ENCODE data around the gene DAAM1.

DAAM1 gene

DNA sequence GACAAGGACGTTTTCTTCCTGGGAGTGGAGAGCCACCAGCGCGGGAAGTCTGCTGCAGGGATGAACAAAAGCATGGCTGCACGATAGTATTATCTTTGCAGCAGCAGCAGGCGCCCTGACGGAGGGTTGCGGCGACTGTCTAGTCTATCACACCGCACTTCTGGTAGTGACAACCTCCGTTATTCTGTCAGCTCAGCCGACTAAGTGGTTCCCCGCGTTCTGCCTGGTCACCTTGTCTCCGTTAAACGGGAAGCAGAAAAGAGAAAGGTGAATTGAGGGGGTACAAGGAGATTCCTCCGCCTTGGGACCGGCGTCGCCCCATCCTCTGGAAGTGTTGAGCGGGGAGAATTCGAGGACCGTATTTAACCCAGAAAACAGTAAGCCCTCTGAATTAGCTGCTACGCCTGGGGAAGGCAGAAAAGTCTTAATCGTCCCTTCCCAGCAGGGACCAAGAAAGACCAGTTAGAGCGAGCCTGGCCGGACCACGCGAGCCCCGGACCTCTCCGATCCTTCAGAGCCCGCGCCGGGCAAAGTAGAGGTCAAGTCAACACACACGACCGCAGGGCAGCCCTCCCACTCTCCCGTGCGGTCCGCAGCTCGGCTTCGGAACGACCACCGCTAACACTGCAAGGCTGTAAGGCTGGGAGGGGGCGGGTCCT is 536 bp upstream of the DAAM1 start:
- DNase-seq (ENCODE audit: low read depth, low spot score) = no peak

DNA sequence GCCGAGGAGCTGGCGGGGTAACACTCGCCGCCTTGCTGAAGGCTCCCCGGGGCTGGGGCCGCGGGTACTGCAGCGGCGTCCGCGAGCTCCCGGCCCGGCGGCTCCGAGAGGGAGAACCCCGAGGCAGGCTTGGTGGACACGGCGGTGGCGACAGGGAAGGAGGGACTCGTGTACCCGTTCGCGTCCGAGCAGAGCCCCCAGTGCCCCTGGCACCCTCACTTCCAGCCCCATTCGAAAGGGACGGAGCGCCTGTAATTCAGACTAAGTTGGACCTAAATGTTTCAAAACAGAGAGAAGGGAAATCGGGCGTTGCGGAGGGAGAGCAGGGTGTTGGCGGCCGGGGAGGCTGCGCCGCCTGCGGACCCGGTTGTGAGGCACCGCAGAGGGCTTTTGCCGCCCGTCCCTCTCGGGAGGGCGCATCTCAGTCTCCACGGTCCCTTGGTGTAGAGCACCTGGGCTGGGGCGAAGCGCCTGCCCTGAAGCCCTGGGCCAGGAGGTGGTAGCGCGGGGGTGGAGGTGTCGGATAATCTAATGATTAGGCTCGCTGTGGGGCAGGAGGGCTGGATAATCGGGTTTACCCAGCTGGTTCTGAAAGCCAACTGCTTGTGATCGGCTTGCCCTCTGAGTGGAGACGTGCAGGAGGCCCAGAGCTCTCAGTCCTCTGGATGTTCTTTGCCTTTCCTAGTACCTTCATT is 771 bp downstream of the DAAM1 start:
- DNase-seq (ENCODE audit: low read depth, low spot score) = no peak

DNA sequence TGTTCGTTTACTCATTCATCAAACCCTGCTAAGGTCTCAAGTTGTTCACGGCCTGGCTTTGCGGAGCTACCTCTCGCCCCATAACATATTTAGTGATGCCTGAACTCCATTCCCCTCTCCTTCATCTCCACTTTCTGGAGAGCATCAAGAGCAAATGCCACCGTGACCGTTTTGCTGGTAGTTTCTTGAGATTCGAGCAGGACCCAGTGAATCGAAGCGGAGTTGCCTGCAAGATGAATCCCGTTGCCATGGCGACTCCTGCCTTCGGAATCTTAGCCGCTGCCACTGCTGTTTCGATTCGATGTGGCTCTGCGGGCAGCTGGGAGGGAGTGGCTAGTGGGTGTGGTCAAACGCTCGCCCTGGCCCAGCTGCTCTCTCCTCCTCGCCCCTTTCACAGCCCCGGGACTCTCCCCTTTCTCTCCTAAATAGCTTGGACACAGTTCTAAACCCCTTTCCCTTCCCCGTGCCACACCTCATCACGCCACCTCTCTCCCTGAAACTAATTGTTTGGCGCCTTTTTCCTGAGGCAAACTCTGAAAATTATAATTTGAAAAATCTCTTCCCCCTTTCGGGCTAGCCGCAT is 1.4 kb downstream of the DAAM1 start:
- peak; percentile 4 for DNase-seq (ENCODE audit: low read depth, low spot score)

DNA sequence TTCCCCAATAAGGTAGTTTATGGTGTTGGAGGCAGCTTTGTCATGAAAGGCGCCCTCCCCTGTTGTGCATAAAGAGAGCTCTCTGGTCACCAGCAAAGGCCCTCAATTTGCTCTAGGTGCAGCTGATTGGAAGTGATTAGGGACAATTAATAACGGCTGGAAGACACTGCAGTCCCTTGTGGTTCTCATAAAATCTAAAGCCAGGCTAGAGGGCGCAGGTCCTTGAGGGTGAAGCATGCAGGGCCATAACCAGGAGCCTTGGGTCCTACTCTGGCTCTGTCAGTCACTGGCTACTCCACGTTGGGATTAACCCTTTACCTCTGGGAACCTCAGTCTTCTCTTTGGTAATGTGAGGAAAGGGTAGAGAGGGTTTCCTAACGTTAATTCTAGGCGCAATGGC is 1.9 kb downstream of the DAAM1 start:
- DNase-seq (ENCODE audit: low read depth, low spot score) = no peak

DNA sequence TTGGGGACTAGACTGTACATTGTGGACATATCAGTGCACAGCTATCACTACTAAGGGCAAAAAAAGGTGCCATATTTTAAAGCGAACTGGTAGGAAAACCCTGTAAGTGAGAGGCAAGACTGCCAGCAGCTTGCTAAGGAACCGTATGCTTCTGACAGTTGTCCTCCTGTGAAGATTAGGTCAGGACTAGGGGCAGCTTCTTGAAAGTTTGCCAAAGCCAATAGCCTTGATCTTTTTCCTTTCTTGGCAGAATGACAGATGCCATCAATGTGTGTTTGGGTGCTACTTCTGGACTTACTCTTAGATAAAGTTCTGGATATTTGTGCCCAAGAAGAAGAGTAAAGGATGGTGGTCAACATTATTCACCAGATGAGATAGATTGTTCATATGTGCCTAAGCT is 7.4 kb downstream of the DAAM1 start:
- no peak for DNase-seq (ENCODE audit: low read depth, low spot score)

DNA sequence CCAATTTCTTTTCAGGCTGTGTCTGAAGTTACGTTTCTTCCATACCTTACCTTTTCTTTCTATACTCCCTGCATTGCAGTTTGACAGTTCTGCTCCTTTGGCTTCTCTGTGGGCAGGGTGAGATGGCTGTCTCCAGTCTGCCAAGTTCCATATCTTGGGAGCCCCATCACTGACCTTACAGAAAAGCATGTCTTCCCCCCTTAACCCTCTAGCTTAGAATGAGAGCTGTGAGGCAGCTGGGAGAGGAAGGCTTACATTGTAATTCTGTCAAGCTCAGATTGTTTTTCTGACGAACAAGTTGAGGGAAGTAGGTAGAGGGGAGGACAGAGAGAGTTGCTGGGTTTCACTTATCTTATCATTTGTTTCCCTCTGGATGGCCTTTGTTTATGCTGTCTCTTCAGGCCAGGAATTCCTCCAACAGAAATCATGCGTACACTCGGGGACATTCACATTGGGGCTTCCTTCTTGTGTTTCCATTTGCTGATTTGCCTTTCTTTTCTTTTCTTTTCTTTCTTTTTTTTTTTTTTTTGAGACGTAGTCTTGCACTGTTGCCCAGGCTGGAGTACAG is 9.3 kb downstream of the DAAM1 start:
- no peak for DNase-seq (ENCODE audit: low read depth, low spot score)

DNA sequence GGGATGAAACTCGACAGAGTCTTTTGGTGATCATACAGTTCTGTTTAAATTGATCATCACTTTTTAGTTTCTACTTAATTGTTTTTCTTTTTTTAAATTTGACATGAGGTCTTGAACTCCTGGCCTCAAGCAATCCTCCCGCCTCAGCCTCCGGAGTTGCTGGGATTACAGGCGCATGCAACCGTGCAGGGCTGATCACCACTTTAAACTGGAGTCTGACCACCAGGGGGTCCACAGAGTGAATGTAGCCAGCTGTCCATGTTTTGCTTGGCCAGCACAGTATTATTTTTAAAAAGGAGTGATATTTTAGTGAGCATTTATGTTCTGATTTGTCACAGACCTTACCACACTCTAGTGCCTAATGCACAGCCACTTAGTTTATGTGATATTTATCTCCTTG is 10.7 kb downstream of the DAAM1 start:
- DNase-seq (ENCODE audit: low read depth, low spot score) = no peak

DNA sequence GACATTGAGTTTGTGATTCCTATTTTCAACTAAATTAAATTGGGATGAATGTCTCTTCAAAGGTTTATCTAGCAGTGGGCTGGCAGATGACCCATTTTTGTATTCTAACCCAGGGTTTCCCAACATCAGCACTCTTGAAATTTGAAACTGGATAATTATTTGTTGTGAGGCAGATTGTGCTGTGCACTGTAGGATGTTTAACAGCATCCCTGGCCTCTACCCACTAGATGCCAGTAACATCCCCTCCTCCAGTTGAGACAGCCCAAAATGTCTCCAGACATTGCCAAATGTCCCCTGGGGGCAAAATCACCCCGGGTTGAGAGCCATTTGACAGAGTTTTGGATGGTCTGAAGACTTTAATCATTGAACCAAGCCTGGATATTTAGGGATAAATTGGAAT is 11.1 kb downstream of the DAAM1 start:
- no peak for DNase-seq (ENCODE audit: low read depth, low spot score)

DNA sequence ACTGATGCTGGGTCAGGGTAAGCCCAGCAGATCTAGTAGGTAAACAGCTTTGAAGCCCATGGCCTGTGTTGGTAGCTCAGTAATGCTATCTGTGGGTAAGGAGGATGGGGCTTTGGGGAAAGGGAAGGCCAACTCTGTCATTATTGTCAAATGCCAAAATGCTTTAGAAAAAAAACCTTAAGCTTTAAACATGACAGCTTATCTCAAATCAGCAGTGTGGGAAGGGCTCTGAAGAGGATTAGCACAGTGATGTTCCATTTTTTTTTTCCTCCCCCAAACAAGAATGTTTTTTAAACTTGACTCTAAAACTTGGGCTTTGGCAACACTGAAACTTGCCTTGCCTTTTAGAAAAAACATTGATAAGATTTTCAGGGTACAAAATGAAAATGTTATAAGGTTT is 11.7 kb downstream of the DAAM1 start:
- no peak for DNase-seq (ENCODE audit: low read depth, low spot score)

DNA sequence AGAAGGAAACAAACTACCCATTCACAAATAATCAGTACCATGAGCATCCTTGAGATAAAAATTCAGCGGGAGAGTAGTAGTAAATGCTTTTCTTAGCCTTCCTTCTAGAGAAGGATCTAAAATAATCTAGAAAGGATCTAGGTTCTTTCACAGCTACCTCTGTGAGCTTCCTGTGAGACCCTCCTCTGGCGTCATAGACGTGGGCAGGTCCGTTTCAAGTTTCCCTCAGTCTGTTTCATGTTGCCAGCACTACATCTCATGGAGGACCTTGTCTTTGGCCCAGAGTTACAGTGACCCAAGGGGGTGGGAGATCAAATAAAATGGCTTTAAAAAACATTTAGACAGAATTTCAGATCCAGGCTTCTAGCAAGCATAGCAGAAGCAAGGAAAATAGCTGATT is 13.6 kb downstream of the DAAM1 start:
- no peak for DNase-seq (ENCODE audit: low read depth, low spot score)

DNA sequence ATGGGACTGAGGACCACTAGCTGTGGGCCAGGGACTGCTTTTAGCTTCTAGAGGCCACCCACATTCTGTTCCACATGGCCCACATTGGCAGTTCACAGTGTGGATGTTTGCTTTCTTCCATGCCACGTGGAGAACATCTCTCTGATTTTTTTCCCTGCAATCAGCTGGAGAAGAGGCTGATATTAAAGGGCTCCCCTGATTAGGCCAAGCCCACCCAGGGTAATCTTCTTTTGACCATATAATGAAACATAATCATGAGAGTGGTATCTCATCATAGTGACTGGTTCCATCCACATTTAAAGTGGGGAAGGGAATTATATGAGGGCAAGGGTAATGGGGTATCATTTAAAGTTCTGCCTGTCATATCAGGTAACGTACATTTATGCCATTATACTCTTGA is 15.8 kb downstream of the DAAM1 start:
- no peak for DNase-seq (ENCODE audit: low read depth, low spot score)

DNA sequence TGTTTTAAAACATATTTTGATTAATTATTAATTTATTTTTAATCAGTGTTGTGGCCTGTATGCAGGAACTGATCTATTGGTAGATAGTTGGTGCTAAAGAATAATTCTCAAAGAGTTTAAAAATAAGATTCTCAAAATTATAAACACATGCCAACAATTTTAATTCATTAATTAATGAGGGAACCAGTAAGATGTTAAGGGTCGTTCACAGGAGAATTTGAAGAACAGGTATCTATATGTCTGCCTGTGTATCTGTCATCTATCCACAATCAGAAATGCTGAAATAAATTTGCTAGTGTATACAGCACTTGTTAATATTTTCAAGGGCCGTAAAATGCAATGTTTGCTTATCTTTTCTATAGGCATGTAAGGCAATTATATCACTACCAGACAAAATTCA is 18.4 kb downstream of the DAAM1 start:
- no peak for DNase-seq (ENCODE audit: low read depth, low spot score)

DNA sequence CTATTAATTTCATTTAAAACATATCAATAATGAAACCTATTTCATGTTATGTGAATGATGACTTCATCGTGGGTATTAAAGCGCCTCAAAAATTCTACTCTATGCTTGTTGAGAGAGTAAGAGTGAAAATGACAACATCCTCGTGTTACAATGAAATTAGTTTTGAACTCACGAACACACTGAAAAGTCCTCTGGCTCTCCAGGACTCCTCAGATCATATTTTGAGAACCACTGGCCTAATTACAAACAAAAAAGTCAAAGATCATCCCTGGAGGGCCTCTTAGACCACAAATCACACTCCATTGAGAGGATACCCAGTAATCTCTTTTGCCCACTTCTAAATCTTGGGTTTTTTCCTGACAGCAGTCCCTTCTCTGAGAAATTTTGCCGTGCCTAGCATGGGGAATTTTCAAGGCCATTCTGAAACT is 19.1 kb downstream of the DAAM1 start:
- DNase-seq (ENCODE audit: low read depth, low spot score) = no peak

DNA sequence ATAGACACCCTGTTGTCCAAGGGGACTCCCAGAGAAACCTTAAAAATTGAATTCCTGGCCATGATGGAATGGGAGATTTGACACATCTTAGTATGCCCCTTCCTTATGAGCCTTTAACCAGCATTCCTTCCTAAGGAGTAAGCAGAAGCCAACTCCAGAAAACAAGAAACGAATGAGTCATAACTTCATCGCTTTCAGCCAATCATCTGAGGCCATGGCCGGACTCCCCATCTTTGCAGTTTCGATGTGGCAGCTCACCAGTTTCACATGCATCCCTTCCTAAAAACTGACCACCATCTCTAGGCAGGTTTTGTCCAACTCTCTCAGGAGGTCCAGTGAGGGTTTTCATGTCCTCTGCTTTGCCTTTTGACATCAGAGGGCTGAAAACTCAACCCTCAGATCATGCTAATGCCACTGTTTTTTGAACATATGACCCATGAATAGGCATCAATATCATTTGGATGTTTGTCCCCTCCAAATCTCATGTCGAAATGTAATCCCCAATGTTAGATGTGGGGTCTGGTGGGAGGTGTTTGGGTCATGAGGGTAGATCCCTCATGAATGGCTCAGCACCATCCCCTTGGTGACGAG is 19.9 kb downstream of the DAAM1 start:
- no peak for DNase-seq (ENCODE audit: low read depth, low spot score)

DNA sequence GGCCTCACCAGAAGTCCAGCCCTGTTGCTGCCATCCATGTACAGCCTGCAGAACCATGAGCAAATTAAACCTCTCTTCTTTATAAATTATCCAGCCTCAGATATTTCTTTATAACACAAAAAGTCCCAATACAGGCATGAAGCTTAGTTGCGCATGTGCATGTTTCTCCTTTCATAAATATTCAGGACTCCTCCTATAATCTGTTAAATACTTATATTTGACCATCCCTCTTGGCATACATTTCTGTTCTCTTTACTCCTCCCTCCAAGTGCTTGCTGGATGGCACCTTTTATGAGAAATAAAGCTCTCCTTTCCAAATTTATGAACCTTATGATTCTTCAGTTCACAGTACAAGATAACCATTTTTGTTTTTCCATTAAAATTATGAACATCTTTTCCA is 20.5 kb downstream of the DAAM1 start:
- no peak for DNase-seq (ENCODE audit: low read depth, low spot score)

DNA sequence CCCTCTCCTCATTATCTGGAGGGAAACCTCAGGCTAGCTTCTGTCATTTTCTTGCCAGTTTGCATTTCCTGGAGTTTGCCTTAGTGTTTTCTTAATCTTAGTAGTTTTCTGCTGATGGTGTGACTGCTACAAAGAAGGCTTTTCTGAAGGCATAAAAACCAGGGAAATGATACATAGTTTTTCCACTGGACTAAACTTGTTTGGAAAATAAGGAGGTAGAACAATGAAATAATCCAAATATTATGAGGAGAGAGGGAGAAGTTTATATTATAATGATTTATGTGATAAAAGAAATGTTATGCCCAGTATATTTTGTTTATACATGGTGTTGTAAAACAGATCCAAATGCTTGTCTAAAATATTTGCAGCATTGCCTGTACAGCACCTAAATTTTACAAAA is 22.2 kb downstream of the DAAM1 start:
- DNase-seq (ENCODE audit: low read depth, low spot score) = no peak

DNA sequence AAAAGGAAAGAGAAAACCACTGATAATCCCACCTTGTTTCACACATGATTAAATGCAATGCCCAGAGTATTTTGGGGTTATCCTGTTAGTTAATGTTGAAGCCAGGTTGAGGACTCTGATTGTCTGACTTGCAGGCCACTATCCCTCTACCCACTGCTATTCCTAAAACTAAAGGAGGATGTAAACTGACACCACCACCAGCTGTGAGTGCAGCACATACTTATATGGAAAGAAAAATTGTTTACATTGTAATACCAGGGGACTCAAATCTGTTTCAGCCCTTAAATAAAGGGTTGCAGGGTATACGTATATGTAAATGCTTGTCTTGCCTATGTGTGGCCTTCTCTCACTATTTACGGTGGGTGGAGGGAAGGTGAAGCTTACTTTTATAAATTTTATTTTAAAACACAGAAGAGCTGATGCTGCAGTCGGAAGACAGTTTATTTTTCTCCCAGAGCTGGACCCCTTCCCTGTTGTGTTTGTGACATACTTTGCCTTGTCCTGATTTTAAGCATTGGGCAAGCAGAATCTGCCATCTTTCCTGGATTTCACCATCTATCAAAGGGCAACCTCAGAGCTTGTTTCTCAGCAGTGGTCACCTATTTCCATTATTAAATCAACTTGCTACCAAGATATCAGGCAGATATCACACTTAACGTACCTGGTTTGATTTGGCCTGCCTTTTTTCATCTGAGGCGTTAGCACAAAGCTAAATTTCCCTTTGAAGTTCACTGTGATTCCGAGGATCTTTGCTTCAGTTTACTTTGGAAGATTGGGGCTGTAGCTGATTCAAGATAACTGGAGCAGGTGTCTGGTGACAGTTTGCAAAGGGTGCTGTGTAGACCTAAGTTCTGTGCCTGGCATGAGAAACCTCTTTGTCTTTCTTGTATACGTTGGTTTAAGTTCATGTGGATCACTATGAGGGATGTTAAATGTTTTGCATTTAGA is 25.2 kb downstream of the DAAM1 start:
- no peak for DNase-seq (ENCODE audit: low read depth, low spot score)

DNA sequence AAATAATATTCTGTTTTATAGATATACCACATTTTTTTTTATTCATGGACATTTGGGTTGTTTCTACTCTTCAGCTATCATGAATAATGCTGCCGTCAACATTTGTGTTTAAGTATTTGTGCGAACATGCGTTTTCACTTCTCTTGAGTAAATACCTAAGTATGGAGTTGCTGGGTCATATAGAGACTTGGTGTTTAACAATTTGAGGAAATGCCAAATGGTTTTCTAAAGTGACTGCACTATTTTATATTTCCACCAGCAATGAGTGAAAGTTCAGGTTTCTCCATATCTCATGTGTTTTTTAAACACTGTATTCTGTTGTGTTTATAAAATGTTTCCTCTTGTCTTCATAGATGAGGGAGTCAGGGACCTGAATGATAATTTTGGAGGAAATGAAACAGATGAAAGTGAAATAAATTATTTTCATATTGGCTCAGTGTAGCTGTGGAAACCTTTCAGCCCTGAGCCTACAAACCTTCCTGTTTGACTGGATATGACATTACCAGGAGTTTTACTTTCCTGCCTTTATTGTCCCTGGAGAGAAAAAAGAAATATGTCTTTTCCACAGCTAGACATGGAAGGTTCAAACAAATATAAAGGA is 26.3 kb downstream of the DAAM1 start:
- DNase-seq (ENCODE audit: low read depth, low spot score) = no peak

DNA sequence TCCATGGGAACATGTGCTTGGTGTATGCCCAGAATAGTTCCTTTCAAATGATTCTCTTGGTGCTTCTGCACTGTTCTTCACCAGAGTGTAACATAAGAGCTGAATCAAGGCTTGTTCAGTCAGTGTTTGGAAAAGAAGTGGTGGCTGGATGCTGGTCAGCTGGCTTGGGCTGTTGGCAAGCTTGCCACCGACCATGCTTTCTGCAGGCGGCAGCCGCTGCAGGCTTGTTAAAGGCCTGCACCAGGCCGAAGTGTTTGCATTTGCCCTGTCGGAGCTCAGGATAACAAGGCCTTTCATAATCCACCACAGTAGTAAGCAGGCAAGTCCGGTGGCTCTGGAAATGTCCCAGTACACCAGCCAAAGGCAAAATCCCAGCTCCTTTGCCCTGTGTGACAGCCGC is 26.9 kb downstream of the DAAM1 start:
- DNase-seq (ENCODE audit: low read depth, low spot score) = no peak

DNA sequence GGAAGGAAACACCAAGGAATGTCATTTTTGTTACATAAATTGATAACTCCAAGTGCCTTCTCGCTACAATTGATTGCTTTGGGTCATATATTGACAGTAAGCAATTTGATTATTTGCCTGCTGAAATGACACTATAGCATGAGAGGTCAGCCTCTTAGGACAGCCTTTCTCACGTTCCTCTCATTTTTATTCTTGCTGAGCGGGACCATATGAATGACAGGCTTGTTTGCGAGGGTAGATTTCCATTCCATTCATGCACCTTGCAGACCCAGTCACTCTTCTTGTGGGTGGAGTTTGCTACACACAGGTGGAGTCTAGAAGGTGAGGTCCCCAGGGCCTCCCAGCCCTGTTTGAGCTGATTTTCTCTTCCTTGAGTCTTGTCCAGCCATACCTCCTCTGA is 27.3 kb downstream of the DAAM1 start:
- no peak for DNase-seq (ENCODE audit: low read depth, low spot score)

DNA sequence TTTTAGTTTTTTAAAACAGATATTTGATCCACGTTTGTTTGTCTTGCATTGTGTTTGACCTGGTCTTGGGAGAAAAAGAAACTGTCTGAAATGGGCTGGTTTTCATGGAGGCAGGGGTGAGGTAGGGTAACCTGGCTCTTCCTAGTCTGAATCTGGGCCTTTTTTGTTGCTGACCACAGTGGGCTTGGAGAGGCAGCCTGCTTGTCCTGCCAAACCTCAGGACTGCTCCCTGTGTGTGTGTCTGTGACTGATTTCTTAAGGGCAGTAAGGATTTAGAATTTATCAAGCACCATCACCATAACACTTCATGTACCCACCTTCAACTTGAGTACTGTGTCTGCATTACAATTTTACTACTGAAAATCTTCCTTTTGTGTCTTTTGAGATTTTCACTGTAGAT is 28.5 kb downstream of the DAAM1 start:
- no peak for DNase-seq (ENCODE audit: low read depth, low spot score)

Measured in activated naive CD8-positive, alpha-beta T cell treated with anti-CD3 and anti-CD28 coated beads, Interleukin-2, amount 50 U/mL, for 16 hours (primary cell).